Astrocyte of the hippocampus (primary cell): Measurements from ENCODE around the gene SDHA.
"Not testable (repeated sequence)": the region's sequence is repeated elsewhere in the genome, so short reads cannot be mapped to it uniquely, and the experiment has no call there.

Experiments
- DNase-seq: peaks from one replicate; pipeline ENCODE4 v3.0.0; 2011; ENCODE audit warnings: low read depth, low spot score

SDHA gene

GRCh38 chr5:219460-219863 is 1.3 kb downstream of the SDHA start:
- DNase-seq: peak; percentile 65

- no peak for DNase-seq
Observed at GRCh38 chr5:219991-220390, 1.9 kb downstream of the SDHA start.

- not testable (repeated sequence) for DNase-seq
Observed at GRCh38 chr5:222951-223715, 5.0 kb downstream of the SDHA start.

GRCh38 chr5:223791-224190 is 5.7 kb downstream of the SDHA start:
- DNase-seq: no peak

GRCh38 chr5:225334-225733 is 7.2 kb downstream of the SDHA start:
- DNase-seq: no peak

- DNase-seq: not testable (repeated sequence)
Observed at GRCh38 chr5:227375-227774, 9.3 kb downstream of the SDHA start.

GRCh38 chr5:228886-229285 is 10.8 kb downstream of the SDHA start:
- no peak for DNase-seq

GRCh38 chr5:230711-231110 is 12.6 kb downstream of the SDHA start:
- DNase-seq: no peak

- DNase-seq: no peak
Observed at GRCh38 chr5:231661-232060, 13.5 kb downstream of the SDHA start.

GRCh38 chr5:233426-233825 is 15.3 kb downstream of the SDHA start:
- not testable (repeated sequence) for DNase-seq

GRCh38 chr5:234450-234849 is 16.3 kb downstream of the SDHA start:
- DNase-seq: no peak

- not testable (repeated sequence) for DNase-seq
Observed at GRCh38 chr5:235527-235926, 17.4 kb downstream of the SDHA start.

- peak; percentile 18 for DNase-seq
Observed at GRCh38 chr5:237931-238330, 19.8 kb downstream of the SDHA start.

- not testable (repeated sequence) for DNase-seq
Observed at GRCh38 chr5:240550-240949, 22.4 kb downstream of the SDHA start.

- DNase-seq: not testable (repeated sequence)
Observed at GRCh38 chr5:241045-241669, 23.0 kb downstream of the SDHA start.

- DNase-seq: not testable (repeated sequence)
Observed at GRCh38 chr5:243683-244367, 25.7 kb downstream of the SDHA start.

- not testable (repeated sequence) for DNase-seq
Observed at GRCh38 chr5:245717-246116, 27.6 kb downstream of the SDHA start.

- DNase-seq: not testable (repeated sequence)
Observed at GRCh38 chr5:250396-250795, 32.3 kb downstream of the SDHA start.

GRCh38 chr5:251016-251415 is 32.9 kb downstream of the SDHA start:
- not testable (repeated sequence) for DNase-seq

GRCh38 chr5:251538-251937 is 33.4 kb downstream of the SDHA start:
- not testable (repeated sequence) for DNase-seq

- DNase-seq: not testable (repeated sequence)
Observed at GRCh38 chr5:251975-252374, 33.9 kb downstream of the SDHA start.

GRCh38 chr5:252546-252945 is 34.4 kb downstream of the SDHA start:
- DNase-seq: no peak

GRCh38 chr5:254322-254721 is 36.2 kb downstream of the SDHA start:
- DNase-seq: not testable (repeated sequence)
